ENCODE data around the gene PGLYRP1. TPM values are rescaled to one million over a fixed set of nuclear protein-coding genes. Genes with fewer than 3 reads are reported as not detected.

Gene PGLYRP1
- total RNA-seq, 1 experiment from 2014 or later, result not detected

DNA sequence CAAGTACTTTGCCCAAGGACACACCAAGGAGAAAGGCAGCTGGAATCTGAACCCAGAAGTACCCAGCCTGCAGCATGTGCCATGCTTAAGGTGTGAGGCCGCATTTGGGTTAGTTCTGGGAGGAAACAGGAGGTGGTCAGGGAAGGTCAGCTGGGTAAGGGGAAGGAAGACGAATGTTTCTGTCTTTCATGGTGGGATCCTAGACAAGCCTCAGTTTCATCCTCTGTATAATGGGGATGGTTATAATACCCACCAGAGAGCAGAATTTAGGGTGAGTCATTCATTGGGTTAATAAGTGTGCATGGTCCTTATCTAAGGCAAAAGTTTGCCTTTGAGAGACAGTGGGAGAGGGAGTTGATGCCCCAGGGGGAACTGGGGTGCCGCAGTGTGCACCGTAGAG is 24.0 kb downstream of the PGLYRP1 start:
- DNase-seq (ENCODE audit: low read depth, low spot score), result no peak
- TF ChIP-seq POLR2A (IDR thresholded peaks at IDR 0.05; ENCODE audit: borderline replicate concordance, extremely low read depth, insufficient read depth, insufficient read length) (no peak), SP1 (IDR thresholded peaks at IDR 0.05; ENCODE audit: low read depth) (no peak), EZH2 (IDR thresholded peaks at IDR 0.05) (no peak)
- H3K79me2 ChIP-seq (ENCODE audit: insufficient read depth, low read length), result peaks cover 16% of the 10 kb centered on the region; the same call in 1 of the 2 replicates
- no peaks in the 10 kb centered on the region for H3K9me2 ChIP-seq (ENCODE audit: insufficient read depth)
- intact Hi-C loops (cut with micrococcal nuclease), result no loop called here
- no peaks in the 10 kb centered on the region; a peak in 1 of 4 replicates for H3K36me3 ChIP-seq (ENCODE audit: control insufficient read depth in 1 of 2, insufficient read depth in 2 of 2, low read length in 2 of 2)
- RAD21 ChIA-PET (ENCODE audit: low non-redundant PET in 1 of 2, low total read pairs in 2 of 2, uncharacterized antibody in 2 of 2, unreplicated experiment in 2 of 2), result no interaction called here
- no peak for ATAC-seq
- no peak overlapping the region for H2AFZ ChIP-seq (ENCODE audit: low read depth, low read length, poor library complexity, severe bottlenecking)
- no peak overlapping the region for H3K9ac ChIP-seq (ENCODE audit: low read length)
- H3K4me2 ChIP-seq (ENCODE audit: low read length), result no peak overlapping the region
- no peaks in the 10 kb centered on the region for H3K27me3 ChIP-seq (ENCODE audit: insufficient read depth, low read length)
- POLR2A ChIA-PET, result interaction anchor here (1.8 kb wide), 1 partner anchor 113 kb away, joined by 3 read pairs; the partner anchor contains the start of gene IRF2BP1
- H3K4me1 ChIP-seq (ENCODE audit: control insufficient read depth in 1 of 2, insufficient read depth in 2 of 2, low read length in 2 of 2), result peaks cover 7 to 11% of the 10 kb centered on the region in 2 experiments; a peak in 3 of 4 replicates
- no TSS peak for BruUV-seq (replicated peaks)
- H3K27ac ChIP-seq (ENCODE audit: low read depth, low read length), result no peak overlapping the region
- CTCF ChIA-PET, result interaction anchor here (0.6 kb wide), 1 partner anchor 44 kb away, joined by 3 read pairs; no protein-coding TSS in a partner anchor
- H3K9me3 ChIP-seq (ENCODE audit: control insufficient read depth in 1 of 2, insufficient read depth in 1 of 2, low read depth in 1 of 2, low read length in 2 of 2), result no peaks in the 10 kb centered on the region
- no peak overlapping the region for H3K4me3 ChIP-seq (replicated peaks in 1 of 2; ENCODE audit: low read depth in 1 of 2, low read length in 2 of 2)
- H4K20me1 ChIP-seq (ENCODE audit: insufficient read depth), result no peaks in the 10 kb centered on the region

DNA sequence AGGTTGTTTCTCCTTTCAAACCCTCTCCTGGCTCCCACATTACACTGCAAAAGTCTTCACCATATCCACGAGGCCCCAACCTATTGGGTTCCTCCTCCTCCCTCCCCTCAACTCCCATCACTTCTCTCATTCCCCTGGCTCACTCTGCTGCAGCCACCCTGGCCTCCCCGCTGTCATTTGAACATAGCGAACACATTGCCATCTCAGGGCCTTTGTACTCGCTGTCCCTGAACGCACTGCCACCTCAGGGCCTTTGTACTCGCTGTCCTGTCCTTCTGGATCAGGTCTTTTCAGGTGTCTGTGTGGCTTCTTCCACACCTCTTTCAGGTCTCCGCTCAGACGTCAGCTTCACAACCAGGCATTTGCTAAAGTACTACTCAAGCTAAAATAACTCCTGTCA is 25.9 kb downstream of the PGLYRP1 start:
- Histone ChIP-seq H3K9ac (ENCODE audit: low read length) (no peak overlapping the region), H3K4me2 (ENCODE audit: low read length) (0 out of 2 replicates have a peak overlapping the region, but pooled peaks have one; percentile 92), H3K9me3 (ENCODE audit: control insufficient read depth in 1 of 2, insufficient read depth in 1 of 2, low read depth in 1 of 2, low read length in 2 of 2) (no peaks in the 10 kb centered on the region), H4K20me1 (ENCODE audit: insufficient read depth) (no peaks in the 10 kb centered on the region), H3K4me1 (ENCODE audit: control insufficient read depth in 1 of 2, insufficient read depth in 2 of 2, low read length in 2 of 2) (peaks cover 7 to 11% of the 10 kb centered on the region in 2 experiments; a peak in 3 of 4 replicates), H3K79me2 (ENCODE audit: insufficient read depth, low read length) (peaks cover 16% of the 10 kb centered on the region; the same call in 1 of the 2 replicates), H3K4me3 (replicated peaks in 1 of 2; ENCODE audit: low read depth in 1 of 2, low read length in 2 of 2) (no peak overlapping the region), H3K9me2 (ENCODE audit: insufficient read depth) (no peaks in the 10 kb centered on the region), H3K27me3 (ENCODE audit: insufficient read depth, low read length) (no peaks in the 10 kb centered on the region), H3K27ac (ENCODE audit: low read depth, low read length) (no peak overlapping the region), H3K36me3 (ENCODE audit: control insufficient read depth in 1 of 2, insufficient read depth in 2 of 2, low read length in 2 of 2) (no peaks in the 10 kb centered on the region; a peak in 1 of 4 replicates), H2AFZ (ENCODE audit: low read depth, low read length, poor library complexity, severe bottlenecking) (no peak overlapping the region)
- TF ChIP-seq, protein P1, sequence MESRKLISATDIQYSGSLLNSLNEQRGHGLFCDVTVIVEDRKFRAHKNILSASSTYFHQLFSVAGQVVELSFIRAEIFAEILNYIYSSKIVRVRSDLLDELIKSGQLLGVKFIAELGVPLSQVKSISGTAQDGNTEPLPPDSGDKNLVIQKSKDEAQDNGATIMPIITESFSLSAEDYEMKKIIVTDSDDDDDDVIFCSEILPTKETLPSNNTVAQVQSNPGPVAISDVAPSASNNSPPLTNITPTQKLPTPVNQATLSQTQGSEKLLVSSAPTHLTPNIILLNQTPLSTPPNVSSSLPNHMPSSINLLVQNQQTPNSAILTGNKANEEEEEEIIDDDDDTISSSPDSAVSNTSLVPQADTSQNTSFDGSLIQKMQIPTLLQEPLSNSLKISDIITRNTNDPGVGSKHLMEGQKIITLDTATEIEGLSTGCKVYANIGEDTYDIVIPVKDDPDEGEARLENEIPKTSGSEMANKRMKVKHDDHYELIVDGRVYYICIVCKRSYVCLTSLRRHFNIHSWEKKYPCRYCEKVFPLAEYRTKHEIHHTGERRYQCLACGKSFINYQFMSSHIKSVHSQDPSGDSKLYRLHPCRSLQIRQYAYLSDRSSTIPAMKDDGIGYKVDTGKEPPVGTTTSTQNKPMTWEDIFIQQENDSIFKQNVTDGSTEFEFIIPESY (IDR thresholded peaks at IDR 0.05; ENCODE audit: extremely low read depth, insufficient replicate concordance, low read length), result no peak
- TF ChIP-seq, protein P2, sequence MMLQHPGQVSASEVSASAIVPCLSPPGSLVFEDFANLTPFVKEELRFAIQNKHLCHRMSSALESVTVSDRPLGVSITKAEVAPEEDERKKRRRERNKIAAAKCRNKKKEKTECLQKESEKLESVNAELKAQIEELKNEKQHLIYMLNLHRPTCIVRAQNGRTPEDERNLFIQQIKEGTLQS (IDR thresholded peaks at IDR 0.05), result no peak
- TF ChIP-seq POLR2AphosphoS5 (IDR thresholded peaks at IDR 0.05; ENCODE audit: low read depth, low read length) (no peak), SRF (IDR thresholded peaks at IDR 0.05; ENCODE audit: low read depth) (no peak), RAD21 (IDR thresholded peaks at IDR 0.05; ENCODE audit: low read depth) (no peak), SIN3A (IDR thresholded peaks at IDR 0.05; ENCODE audit: low read depth) (no peak)
- TF ChIP-seq, protein P3, sequence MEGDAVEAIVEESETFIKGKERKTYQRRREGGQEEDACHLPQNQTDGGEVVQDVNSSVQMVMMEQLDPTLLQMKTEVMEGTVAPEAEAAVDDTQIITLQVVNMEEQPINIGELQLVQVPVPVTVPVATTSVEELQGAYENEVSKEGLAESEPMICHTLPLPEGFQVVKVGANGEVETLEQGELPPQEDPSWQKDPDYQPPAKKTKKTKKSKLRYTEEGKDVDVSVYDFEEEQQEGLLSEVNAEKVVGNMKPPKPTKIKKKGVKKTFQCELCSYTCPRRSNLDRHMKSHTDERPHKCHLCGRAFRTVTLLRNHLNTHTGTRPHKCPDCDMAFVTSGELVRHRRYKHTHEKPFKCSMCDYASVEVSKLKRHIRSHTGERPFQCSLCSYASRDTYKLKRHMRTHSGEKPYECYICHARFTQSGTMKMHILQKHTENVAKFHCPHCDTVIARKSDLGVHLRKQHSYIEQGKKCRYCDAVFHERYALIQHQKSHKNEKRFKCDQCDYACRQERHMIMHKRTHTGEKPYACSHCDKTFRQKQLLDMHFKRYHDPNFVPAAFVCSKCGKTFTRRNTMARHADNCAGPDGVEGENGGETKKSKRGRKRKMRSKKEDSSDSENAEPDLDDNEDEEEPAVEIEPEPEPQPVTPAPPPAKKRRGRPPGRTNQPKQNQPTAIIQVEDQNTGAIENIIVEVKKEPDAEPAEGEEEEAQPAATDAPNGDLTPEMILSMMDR (IDR thresholded peaks at IDR 0.05 in 2 of 3, conservative IDR thresholded peaks at IDR 0.05 in 1 of 3; ENCODE audit: borderline replicate concordance in 1 of 3, insufficient read depth in 1 of 3, low read depth in 2 of 3, low read length in 2 of 3), result no peak
- ATAC-seq (no peak), DNase-seq (ENCODE audit: low read depth, low spot score) (no peak)
- RAD21 ChIA-PET (ENCODE audit: low non-redundant PET in 1 of 2, low total read pairs in 2 of 2, uncharacterized antibody in 2 of 2, unreplicated experiment in 2 of 2), result no interaction called here
- POLR2A ChIA-PET, result no interaction called here
- intact Hi-C loops (cut with micrococcal nuclease), result no loop called here
- CTCF ChIA-PET, result no interaction called here
- no TSS peak for BruUV-seq (replicated peaks)

Measured in HCT116 (cell line).